ENCODE data around the gene GPR176. TPM values are rescaled to one million over a fixed set of nuclear protein-coding genes. Genes with fewer than 3 reads are reported as not detected.

GPR176 gene, protein sequence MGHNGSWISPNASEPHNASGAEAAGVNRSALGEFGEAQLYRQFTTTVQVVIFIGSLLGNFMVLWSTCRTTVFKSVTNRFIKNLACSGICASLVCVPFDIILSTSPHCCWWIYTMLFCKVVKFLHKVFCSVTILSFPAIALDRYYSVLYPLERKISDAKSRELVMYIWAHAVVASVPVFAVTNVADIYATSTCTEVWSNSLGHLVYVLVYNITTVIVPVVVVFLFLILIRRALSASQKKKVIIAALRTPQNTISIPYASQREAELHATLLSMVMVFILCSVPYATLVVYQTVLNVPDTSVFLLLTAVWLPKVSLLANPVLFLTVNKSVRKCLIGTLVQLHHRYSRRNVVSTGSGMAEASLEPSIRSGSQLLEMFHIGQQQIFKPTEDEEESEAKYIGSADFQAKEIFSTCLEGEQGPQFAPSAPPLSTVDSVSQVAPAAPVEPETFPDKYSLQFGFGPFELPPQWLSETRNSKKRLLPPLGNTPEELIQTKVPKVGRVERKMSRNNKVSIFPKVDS
- 10 to 100 TPM in 3 of 4 donors, 1 to 10 TPM in 1; 4.8 to 15.7 (median 13.9) TPM for polyA plus RNA-seq (ENCODE audit: insufficient read length in 4 of 4)

DNA sequence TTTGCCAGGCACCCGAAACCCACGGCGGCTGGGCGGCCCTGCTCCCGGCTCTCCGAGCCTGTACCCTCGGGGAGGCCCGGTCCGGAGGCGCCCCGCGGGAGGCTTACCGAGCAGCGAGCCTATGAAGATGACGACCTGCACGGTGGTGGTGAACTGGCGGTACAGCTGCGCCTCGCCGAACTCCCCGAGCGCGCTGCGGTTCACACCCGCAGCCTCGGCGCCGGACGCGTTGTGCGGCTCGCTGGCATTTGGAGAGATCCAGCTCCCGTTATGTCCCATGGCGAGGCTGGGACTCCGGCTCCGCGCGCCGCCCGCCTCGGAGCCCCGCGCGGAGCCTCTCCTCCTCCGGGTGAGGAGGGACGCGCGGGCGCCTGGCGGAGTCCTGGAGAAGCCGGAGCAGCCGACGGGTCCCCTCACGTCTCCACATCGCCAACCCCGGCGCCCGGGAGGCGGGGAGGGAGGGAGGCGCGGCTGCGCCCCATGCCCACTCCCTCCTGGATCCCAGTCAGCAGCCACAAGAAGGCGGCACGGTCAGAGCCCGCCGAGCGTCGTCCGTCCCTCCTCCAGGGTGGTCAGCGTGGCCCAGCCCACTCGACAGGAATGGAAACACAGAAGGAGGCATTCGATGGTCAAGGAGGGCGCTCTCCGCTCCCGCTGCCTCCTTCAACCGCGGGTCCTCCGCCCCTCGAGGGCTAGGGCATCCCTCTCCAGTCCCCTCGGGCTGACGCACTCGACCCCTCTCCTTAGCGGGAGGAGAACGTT, at the start of gene GPR176:
GPR176 (minus strand) TSS at position 519 of the 762 bp plus-strand sequence; CDS start at position 279, 240 bp downstream.
- DNase-seq (ENCODE audit: low read depth in 4 of 4, low spot score in 3 of 4) = peak in 1 of 4 donors; percentile 18

DNA sequence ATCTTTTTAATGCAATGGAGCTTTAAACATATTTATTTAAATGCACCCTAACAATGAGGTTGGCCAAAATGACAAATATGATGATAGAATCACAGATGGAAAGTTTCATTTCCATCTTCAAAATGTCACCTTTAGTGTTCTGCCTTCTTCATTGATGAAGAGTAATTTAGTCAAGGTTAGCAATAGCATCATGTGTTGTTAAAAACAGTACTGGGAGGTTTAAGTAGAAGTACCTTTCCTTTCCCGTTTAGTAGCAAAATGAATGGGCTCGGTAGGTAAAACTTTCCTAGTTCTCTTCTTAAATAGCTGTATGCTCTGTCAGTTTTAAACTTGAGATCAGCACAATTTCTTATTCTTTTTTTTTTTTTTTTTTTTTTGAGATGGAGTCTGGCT, 48.9 kb upstream of the GPR176 start:
- no peak for DNase-seq (ENCODE audit: low read depth in 4 of 4, low spot score in 3 of 4)

DNA sequence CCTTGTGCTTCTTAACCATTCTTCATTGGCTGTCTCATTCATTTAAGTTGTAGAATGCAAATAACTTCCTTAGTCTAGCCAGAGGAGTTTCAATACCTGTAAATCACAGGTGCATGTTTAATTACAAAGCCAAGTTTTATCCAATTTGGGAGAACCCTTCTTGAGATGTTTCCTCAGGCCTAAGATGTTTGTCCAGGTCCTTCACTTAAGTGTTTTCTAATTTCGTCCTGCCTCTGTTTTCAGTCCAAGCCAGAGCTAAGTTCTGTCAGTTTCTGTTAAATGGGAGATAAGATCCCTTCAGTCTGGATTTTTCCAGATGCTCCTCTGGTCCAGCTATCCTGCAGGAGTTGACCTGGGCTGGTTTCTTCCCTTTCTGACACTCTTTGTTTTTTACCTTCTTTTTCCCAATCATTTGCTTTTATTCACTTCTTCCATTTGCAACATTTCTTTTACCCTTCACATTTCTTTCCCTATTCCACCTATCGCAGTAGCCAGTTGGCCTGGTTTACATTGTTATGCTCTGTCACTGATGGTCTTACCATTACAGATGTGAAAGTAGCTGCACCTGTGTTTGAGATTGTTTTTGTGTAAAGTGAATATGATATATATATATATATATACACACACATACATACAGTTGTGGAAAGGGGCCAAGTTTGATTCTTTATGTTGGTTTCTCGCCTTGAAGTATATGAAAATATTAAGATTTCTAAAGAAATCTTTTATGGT, 48.4 kb upstream of the GPR176 start:
- no peak for DNase-seq (ENCODE audit: low read depth in 4 of 4, low spot score in 3 of 4)

DNA sequence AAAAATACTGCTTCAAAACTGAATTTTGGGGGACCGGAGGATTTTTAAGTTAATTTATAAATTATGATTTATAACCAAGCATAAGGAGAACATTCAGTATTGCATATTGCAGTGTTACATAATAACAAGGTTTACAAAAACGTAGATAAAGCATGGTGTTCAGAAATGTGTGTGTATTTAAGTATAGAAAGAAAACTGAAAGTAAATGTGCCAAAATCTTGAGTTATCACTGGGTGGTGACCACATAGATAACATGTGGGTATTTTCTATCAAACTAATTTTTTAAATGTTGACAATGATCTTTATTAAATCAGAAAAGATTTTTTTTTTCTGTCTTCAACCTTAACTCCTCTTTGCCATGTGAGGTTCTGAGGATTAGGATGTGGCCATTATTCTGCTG, 46.5 kb upstream of the GPR176 start:
- DNase-seq (ENCODE audit: low read depth in 4 of 4, low spot score in 3 of 4) = no peak

DNA sequence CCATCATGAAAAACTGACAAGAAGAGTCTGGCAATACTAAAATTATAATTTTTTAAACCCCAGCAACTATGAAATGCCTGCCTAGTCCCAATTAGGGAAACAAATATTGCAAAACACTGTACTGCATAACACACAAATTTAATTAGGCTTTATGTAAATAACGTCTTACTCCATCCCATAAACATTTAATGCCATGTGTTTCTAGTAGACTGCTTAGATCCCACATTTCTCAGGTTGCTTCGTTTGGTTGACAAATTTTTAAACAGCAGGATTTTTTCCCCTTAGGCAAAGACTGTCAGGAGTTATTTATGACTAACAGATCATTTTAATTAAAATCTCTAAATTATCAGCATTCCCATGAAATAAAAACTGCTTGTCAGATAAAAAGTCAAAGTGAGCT, 43.7 kb upstream of the GPR176 start:
- no peak for DNase-seq (ENCODE audit: low read depth in 4 of 4, low spot score in 3 of 4)

DNA sequence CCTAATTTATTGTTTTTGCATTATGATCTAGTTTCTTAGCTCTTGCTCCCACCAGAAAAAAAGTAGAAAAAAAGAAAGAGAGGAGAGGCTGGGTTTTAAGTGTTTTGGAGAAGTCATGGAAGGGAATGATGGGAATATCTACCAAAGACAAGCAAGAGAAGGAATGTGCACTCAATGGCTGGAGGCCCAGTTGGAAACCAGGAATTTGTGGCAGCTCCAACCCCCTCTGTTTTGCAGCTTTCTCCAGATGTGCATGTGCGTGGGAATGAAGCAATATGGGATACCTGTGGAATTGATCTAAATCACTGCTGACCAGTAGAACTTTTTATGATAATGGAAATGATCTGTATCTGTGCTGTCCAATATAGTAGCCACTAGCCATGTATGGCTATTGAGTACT, 41.0 kb upstream of the GPR176 start:
- no peak for DNase-seq (ENCODE audit: low read depth in 4 of 4, low spot score in 3 of 4)

DNA sequence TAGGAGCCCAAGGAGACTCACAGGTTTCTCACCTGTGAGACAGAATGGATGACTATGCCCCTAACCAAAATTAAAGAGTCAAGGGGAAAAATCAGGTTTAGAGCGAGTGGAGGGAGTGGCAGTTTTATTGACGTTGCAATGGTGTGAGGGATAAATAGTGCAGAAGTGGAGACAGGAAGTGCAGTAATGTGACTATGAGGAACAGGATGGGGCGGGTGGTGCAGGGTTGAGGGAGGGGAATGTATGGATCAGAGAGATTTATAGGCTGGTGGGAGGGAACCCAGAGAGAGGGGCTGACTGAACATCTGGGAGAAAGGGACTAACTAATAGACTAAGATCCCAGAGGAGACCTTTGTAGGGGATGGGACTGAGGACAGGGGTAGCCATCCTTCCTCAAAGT, 40.3 kb upstream of the GPR176 start:
- no peak for DNase-seq (ENCODE audit: low read depth in 4 of 4, low spot score in 3 of 4)

DNA sequence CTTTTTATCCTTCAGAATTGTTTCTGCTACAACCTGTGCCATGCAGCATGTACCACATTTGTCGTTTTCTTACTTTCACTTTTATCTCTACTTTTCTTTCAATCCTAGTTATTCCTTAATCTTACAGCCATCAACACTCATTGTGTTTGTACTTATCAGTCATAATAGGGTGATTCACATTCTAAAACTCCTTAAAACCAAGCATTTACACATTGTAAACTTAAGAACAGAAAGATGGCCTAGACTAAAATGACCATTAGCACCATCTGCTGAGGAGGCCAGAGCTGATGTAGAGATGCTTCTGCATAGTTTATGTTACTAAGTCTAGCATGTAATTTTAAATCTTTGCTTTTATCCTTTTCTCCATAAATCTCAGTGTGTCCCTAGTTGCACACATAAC, 39.3 kb upstream of the GPR176 start:
- DNase-seq (ENCODE audit: low read depth in 4 of 4, low spot score in 3 of 4) = no peak

DNA sequence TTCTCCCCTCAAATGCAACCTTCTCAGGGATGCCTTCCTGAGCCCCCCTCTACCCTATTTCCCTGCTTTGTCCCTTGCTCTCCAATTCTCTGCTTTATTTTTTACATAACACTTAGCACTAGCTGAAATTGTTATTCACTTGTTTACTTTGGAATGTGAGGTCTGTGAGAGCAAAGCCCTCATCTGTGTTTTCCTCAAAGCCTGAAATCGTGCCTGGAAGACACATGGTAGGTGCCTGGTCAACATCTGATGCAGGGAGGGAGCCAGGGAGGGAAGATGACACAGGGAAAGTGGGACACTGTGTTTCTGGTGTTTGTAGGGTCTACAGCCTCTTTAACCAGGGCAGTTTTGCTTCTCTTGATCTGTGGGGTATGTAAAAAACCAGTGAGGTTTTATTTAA, 37.4 kb upstream of the GPR176 start:
- no peak for DNase-seq (ENCODE audit: low read depth in 4 of 4, low spot score in 3 of 4)

DNA sequence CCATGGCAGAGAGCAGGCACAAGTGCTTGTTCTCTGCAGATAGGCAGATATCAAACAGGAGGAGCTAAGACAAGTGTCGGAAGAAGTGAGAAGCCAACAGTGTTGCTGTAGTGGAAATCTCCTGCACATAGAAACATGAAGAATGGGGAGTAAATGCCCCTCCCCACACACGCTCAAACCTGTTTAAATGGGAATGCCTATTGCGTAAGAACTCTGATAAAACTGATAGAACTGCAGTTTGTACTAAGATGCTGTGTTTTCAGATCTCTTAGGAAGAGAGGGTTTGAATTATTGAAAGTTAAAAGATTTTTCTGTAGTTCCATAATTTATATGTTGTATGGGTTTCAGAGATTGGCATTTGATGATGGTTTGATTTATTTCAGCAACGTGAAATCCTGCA, 33.5 kb upstream of the GPR176 start:
- no peak for DNase-seq (ENCODE audit: low read depth in 4 of 4, low spot score in 3 of 4)

DNA sequence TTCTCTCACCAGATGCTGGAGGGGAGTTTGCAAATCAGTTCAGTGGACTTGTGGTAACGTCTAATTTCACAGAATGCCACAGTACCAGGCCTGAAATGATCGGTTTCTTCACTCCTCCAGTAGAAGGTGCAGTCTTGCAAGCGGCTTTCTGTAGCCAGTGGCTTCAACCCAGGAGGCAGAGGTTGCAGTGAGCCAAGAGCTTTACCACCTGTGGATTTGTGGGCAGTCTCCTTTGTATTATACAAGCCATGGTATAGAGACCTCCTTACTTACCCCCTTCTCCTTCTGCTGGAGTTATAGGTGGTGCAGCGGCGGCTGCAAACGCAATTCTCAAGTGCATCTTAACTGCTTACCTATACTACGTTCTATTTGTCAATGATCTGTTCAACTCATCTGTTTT, 31.5 kb upstream of the GPR176 start:
- DNase-seq (ENCODE audit: low read depth in 4 of 4, low spot score in 3 of 4) = no peak

DNA sequence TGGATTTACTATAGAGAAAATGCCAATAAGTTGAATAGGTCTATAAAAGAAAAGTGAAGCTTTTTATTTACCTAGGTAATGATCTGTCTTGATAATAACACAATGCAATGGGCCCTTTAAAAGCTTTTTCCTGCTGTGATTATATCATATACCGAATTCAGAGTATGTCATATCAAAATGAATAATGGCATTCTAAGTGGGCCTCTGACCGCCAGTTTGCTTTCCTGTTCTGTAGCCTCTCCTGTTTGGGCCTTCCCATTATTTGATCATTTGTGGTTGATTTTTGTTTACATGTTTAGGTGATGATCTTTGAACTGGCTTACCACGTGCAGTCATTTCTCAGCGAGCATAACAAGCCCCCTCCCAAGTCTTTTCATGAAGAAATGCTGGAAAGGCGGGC, 28.8 kb upstream of the GPR176 start:
- no peak for DNase-seq (ENCODE audit: low read depth in 4 of 4, low spot score in 3 of 4)

DNA sequence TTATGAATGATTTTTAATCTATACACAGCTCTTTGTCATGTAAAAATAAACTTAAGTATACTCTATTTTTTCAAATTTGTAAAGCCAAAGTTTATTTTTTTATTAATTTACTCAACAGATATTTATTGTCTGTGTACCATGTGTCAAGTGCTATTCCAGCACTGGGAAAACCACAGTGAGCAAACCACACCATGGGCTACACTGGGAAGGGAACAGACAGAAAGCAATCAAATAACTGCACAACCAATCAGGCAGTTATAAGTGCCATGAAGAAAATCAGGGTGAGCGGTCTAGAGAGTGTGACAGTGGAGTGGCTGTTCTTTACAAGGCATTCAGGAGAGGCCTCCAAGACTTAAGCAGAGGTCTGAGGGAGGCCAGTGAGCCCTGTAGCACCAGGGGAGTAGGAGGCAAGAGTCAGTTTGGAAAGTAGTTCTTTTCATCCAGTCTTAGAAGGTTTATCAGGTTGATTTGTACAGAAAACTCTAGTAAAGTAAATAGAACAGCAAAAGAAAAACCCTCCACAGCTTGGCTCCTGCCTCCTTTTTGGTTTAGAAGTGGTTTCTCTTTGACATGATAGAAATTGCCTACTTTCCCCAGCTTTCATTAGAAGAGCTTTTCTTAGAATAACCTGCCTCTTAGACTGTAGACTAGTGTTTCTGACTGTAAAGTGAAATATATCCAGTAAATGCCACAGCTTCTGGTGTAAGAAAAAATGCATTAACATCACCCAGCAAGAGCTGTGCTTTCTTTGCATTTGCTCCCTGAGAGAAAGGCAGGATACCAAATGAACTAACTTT, 27.5 kb upstream of the GPR176 start:
- DNase-seq (ENCODE audit: low read depth in 4 of 4, low spot score in 3 of 4) = no peak

DNA sequence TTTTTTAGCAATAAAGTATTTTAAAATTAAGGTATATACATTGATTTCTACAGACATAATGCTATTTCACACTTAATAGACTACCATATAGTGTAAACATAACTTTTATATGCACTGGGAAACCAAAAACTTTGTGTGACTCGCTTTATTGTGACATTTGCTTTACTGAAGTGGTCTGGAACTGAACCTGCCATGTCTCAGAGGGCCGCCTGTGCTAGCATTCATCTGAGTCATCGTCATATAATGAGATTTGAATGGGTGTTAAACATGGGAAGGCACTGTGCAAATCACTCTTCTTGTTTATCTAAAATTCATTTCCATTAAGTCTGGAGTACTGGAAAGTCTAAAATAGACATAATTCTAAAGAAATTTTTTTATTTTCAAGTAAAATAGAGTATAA, 26.8 kb upstream of the GPR176 start:
- no peak for DNase-seq (ENCODE audit: low read depth in 4 of 4, low spot score in 3 of 4)

DNA sequence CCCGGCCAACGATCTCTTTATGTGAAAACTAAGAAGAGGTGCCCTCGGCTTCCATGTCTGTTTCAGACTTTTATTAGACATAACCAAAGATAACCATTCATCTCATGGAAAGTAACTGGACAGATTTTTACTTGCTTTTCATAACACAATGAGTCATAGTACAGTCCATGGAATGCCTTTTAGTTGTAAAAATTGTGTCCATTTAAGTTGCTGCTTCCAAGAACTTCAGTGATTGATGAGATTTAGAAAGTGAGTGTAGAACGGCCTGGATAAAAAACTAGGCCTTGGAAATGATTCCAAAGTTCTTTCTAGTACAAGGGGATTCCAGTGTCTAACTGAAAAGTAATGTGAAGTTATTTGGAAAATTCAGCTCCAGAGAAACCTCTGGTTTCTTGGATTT, 24.7 kb upstream of the GPR176 start:
- no peak for DNase-seq (ENCODE audit: low read depth in 4 of 4, low spot score in 3 of 4)

DNA sequence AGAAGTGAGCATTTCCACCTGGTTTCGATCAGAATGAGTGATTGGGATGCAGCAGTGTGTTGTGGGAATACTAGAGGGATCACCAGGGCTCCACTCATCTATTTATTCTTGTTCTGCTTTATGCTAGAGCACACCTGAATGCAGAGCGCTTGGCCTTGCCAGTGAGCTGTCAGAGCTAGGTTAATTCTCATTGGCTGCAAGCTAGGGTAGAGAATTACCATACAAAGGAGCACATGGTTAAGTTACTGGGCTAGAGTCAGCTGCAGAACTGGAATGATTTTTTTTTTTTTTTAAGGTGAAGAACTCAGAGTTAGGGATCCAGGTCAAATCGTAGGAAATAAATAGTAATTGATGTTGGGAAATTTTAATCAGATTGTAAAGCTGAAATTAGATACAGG, 22.7 kb upstream of the GPR176 start:
- no peak for DNase-seq (ENCODE audit: low read depth in 4 of 4, low spot score in 3 of 4)

DNA sequence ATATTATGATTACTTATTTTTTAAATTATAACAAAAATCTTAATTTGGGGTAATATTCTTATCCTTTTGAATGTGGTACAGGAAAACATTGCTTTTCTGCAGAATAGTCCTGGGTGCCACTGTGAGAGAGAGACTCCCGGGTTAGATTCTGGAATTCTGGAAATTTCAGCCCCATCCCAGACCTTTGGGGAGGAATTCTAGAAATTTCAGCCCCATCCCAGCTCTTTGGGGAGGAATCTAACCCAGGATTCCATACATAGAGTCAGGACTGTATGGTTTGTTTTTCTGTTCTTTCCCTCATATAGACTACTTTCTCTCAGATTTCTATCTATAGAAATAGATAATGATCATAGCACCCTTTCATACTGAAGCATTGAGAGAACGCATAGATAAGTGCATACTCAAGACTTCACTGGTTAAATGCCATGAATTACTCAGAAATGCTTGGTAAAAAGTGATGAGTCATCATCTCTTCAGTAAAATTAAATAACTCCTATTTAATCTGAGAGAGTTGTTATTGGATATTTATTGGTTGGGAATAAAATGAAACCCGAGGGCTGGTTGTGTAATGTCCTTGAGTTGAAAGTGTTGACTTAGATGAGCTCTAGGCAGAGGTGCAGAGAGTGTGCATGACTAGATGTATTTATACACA, 22.2 kb upstream of the GPR176 start:
- no peak for DNase-seq (ENCODE audit: low read depth in 4 of 4, low spot score in 3 of 4)

DNA sequence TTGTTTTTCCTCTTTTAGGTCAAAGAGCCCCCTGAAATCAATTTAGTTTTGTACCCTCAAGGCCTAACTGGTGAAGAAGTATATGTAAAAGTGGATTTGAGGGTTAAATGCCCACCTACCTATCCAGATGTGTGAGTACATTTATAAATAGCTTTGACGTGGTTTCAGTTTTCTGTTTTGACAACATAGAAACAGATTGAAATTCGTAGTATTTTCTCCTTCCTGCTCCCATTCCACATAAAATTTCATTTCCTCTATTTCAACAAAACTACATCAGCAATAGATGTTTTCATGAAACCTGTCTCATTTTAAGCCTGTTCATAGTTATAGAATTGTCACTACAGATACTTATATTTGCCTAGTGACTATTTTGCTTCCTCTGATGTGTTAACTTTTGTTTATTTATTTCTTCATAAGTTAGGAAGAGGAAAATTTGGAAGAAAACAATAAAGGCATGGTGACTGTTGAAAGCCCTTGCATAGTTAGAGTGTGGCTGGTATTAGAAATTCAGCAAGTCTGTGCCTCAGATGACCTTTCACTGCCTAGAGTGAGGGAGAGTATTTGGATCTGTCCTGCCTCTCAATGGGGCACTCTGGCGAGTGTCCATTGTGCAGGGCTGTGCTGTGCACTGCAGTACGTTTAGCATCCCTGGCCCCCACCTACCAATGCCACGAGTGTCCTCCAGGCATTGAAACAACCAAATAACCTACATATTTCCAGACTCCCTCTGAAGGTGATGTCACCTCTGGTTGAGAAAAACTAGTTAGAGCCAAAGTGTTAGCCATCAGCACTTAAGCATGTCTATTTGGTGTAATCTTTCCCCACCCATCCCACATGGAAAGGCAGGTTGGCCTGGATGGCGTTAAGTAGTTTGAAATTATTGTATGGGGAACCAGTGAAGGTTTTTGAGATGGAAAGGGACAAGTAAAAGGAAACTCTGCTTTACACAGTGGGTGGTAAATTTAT, 19.7 kb upstream of the GPR176 start:
- no peak for DNase-seq (ENCODE audit: low read depth in 4 of 4, low spot score in 3 of 4)

DNA sequence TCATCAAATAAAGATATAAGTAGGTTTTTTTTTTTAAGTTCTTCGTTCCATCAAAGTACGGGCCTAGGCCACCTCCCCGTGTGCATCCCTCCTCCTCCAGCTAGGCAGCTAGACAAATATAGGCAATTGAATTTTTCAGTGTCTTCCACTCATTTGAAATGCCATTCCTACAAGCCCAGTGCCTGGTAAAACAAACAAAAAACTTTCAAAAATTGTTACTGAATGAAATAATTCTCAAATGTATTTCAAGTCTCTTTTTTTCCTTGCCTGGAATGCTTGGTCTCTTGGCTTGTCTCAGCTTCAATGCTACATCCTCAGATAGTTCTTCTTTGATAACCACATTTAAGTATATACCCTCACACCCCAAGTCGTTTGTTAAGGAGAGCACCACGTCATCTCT, 17.6 kb upstream of the GPR176 start:
- no peak for DNase-seq (ENCODE audit: low read depth in 4 of 4, low spot score in 3 of 4)

Data from left renal pelvis (tissue), 4 donors.